ENCODE results near the gene RNF40.

Gene RNF40

DNA sequence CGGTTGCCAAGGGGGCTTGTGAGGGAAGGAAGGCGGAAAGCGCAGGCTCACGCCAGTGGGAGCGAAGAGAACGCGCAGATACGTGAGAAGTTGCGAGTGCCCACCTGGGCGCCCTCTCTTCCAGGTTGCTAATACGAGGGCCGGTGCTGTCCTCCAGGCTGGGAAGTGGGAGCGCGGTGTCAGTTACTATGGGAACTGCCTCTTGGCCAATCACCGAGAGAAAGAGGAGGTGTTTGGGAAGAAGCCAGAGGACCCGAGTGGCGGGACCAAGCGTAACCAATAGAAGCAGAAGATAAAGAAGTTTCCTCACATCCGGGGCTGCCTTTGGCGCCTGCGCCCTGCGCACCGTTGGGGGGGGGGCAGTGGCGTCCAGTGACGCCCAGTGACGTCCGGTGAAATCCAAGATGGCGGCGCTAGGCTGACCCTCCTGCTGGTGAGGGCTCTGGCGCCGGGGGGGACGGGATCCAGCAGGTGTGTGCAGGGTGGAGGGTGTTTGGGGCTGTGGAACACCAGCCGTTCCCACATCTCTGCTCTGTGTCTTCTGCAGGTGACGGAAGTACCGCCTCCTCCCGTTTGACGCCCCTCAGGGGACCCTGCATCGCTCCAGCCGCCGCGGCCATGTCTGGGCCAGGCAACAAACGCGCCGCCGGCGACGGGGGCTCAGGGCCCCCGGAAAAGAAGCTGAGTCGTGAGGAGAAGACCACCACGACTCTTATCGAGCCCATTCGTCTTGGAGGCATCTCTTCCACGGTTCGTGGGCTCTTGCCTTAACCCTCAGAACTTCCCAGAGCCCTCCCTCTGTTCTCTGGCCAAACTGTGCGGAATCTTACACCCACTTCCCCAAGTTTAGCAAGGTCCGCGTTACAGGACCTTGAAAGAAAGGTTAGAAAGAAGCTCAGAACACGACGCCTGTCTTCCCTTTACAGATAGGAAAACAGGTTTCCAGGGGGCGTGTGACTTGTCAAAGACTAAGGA is at the start of gene RNF40, which contains the start of gene CFAP119:
Gene RNF40 (plus strand): TSS at position 395 of the 975 bp plus-strand sequence. CDS start 224 bp downstream, at position 619.
Gene CFAP119 (minus strand): TSS at position 135 of the 975 bp plus-strand sequence. CDS start 314 bp downstream, outside the sequence.
- peak; percentile 99 for DNase-seq

- peak; percentile 33 for DNase-seq
Observed at GRCh38 chr16:30715750-30716445, 46.2 kb upstream of the RNF40 start.

- DNase-seq = no peak
Observed at GRCh38 chr16:30720086-30720485, 42.0 kb upstream of the RNF40 start.

GRCh38 chr16:30720694-30721093 is 41.4 kb upstream of the RNF40 start:
- no peak for DNase-seq

DNA sequence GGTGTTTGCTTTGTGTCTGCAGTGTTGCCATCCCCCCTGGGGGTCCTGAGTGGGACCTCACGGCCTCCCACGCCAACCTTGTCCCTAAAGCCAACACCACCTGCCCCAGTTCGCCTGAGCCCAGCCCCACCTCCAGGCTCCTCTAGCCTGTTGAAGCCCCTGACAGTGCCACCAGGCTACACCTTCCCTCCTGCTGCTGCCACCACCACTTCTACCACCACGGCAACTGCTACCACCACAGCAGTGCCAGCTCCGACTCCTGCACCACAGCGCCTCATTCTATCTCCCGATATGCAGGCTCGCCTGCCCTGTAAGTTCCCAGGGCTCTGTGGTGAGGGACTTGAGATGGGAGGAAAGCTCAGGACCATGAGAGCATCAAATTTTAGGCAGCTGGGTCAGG is 41.0 kb upstream of the RNF40 start:
- DNase-seq = no peak

- DNase-seq = no peak
Observed at GRCh38 chr16:30721606-30722005, 40.5 kb upstream of the RNF40 start.

- peak; percentile 30 for DNase-seq
Observed at GRCh38 chr16:30722443-30722842, 39.7 kb upstream of the RNF40 start.

- DNase-seq = no peak
Observed at GRCh38 chr16:30722916-30723315, 39.2 kb upstream of the RNF40 start.

GRCh38 chr16:30723725-30724355 is 38.3 kb upstream of the RNF40 start:
- DNase-seq = no peak

DNA sequence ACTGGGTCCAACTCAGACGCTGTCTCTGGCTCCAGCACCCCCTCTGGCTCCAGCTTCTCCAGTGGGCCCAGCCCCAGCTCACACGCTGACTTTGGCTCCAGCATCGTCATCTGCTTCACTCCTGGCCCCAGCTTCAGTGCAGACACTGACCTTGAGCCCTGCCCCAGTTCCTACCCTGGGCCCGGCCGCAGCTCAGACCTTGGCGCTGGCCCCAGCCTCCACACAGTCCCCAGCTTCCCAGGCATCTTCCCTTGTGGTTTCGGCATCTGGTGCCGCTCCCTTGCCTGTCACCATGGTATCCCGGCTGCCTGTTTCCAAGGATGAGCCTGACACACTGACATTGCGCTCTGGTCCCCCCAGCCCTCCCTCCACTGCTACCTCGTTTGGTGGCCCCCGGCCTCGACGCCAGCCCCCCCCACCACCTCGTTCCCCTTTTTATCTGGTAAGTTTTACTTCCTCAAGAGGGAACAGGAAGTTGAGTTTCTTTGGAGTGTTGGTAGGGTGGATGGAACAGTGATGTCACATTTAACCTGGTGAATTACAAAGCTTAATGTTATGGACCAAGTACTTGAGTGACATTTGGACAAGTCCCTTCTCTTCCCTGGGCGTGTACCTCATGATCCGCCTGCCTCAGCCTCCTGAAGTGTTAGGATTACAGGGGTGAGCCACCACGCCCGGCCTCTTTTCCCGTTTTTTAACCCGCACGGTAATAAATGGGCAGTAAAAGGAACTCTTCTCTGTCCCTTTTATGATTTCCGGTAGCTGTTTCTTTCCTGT is 37.3 kb upstream of the RNF40 start:
- DNase-seq = peak; percentile 21

DNA sequence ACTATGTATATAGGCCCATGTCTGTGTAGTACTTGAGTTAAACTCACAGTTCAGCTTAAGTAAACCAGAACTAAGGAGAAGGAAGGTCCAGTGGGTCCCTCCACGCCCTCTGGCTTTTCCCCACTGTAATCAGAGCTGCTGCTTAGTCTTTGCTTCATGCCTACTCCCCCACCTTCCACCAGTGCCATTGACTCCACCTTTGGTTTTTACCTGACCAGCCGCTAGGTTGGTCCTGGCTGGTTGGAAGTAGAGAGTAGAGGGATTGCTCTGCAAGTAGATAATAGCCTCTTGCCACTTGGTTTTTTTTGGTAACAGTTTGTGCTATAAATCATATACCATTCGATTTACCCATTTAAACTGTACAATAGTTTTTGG is 36.7 kb upstream of the RNF40 start:
- DNase-seq = no peak

DNA sequence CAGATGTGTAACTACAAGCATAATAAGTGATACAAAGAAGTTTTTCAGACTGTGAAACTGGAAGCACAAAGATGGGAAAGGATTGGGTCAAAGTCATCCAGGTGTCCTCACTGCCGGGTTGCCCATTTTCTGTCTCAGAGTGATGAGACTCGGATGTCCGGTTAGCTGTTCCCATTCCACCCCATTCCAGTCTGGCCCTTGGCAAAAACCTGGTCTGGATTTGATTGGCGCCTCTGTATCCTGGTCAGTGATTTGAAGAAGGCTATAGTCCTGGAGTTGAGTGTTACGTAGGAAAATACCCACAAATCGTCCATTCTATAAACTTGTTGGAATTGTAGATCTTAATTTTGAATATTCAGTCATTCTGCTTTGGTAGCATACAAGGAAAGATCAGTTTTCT is 33.8 kb upstream of the RNF40 start:
- no peak for DNase-seq

- DNase-seq = no peak
Observed at GRCh38 chr16:30728899-30729672, 33.0 kb upstream of the RNF40 start.

- DNase-seq = no peak
Observed at GRCh38 chr16:30731411-30731810, 30.7 kb upstream of the RNF40 start.

- no peak for DNase-seq
Observed at GRCh38 chr16:30736995-30737793, 24.9 kb upstream of the RNF40 start.

DNA sequence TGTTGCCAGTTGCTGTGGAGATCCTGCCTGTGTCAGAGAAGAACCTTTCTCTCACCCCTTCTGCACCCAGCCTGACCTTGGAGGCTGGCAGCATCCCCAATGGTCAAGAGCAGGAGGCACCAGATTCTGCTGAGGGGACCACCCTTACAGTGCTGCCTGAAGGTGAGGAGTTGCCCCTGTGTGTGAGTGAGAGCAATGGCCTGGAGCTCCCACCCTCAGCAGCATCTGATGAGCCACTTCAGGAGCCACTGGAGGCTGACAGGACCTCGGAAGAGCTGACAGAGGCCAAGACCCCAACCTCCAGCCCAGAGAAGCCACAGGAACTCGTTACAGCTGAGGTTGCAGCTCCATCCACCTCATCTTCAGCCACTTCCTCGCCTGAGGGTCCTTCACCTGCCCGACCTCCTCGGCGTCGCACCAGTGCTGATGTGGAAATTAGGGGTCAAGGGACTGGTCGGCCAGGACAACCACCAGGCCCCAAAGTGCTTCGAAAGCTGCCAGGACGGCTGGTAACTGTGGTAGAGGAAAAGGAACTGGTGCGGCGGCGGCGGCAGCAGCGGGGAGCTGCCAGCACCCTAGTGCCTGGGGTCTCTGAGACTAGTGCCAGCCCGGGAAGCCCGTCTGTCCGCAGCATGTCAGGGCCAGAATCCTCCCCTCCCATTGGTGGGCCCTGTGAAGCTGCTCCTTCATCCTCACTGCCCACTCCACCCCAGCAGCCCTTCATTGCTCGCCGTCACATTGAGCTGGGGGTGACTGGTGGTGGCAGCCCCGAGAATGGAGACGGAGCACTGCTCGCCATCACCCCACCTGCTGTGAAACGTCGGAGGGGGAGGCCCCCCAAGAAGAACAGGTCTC is 24.1 kb upstream of the RNF40 start:
- no peak for DNase-seq

- no peak for DNase-seq
Observed at GRCh38 chr16:30738984-30739951, 22.9 kb upstream of the RNF40 start.

Data from hematopoietic multipotent progenitor cell treated with erythropoietin and hydrocortisone succinate and interleukin-3 and kit ligand, for 6 days (in vitro differentiated cells).